ENCODE measurements around the gene DCAF11.

The DCAF11 gene

DNA sequence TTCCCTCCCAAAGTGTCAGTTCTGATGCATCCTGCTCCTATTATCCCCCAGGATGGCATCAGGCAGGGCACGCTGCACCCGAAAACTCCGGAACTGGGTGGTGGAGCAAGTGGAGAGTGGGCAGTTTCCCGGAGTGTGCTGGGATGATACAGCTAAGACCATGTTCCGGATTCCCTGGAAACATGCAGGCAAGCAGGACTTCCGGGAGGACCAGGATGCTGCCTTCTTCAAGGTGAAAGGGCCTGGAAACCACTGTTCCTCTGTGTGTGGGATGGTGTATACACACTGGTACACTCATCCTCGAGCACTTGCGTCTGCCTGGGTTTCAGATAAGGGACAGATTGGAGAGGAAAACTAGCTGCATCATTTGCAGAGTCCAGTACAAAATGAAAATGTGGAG, 47.5 kb downstream of the DCAF11 start:
- DNase-seq: no peak

DNA sequence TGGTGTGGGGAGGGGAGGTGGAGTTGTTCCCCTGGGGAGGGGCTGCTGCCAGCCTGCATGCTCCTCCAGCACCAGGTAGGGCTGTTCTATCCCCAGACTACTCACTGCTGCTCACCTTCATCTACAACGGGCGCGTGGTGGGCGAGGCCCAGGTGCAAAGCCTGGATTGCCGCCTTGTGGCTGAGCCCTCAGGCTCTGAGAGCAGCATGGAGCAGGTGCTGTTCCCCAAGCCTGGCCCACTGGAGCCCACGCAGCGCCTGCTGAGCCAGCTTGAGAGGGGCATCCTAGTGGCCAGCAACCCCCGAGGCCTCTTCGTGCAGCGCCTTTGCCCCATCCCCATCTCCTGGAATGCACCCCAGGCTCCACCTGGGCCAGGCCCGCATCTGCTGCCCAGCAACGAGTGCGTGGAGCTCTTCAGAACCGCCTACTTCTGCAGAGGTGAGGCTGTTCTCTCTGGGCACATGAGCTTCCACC, 50.0 kb downstream of the DCAF11 start:
- no peak for DNase-seq

GRCh38 chr14:24165785-24166184, 51.2 kb downstream of the DCAF11 start:
- DNase-seq: no peak

- DNase-seq: no peak
Observed at GRCh38 chr14:24167469-24168114, 53.0 kb downstream of the DCAF11 start.

DNA sequence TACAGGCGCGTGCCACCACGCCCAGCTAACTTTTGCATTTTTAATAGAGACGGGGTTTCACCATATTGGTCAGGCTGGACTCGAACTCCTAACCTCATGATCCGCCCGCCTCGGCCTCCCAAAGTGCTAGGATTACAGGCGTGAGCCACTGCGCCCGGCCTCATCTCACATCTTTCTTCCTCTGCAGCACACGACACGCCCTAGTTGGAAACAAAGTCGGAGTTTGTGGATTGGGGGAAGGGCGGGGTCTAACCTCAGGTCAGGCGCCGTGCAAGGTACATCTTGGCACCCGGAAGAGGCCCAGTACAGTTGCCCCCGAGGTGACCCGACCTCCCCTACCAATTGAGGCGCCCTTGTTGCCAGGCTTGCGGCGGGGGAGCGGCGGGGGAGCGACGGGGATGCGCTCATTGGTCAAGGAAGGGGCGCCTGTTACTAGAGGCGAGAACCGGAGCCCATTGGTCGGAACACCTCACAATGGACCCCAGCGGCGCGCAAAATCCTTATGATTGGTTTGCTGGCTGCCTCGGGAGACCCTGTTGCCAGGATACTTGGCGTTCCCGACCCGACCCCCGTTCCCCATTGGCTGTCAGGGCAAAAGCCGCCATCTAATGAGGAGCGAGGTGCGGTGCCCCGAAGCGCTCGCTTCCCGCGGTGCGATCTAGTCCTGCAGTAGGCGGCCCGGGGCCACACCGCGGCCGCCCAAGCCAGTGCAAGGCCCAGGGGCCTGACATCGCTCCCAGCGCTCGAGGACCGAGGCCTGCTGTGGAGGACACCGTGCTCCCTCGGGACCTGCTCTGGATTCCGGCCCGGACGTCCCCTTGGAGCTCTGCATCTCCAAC, 57.1 kb downstream of the DCAF11 start, which contains the start of gene REC8:
REC8 (plus strand) TSS at position 659 of the 839 bp plus-strand sequence. CDS start 473 bp downstream, outside the sequence.
- peak; percentile 97 for DNase-seq

DNA sequence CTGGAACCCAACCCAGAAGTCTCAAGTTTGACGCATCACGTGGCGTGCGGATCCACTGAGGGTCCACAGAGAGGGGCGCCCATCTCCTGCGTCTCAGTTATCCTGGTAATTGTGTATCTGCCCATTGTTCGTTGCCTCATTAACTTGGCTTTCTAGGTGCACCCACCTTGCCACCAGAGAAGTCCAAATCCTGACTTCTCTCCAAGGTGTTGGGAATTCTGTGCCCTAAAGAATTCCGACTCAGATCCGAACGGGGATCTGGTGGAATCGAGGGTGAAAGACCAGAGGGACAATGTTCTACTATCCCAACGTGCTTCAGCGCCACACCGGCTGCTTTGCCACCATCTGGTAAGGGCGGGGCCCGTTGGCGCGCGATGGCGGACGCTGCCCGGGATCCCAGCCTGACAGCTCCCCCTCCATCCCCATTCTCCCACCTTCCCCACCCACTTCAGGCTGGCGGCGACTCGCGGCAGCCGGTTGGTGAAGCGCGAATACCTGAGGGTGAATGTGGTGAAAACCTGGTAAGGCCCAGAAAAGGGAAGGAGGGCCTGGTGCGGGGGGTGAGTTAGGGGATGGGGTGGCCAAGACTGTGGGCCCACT, 57.8 kb downstream of the DCAF11 start:
- no peak for DNase-seq

DNA sequence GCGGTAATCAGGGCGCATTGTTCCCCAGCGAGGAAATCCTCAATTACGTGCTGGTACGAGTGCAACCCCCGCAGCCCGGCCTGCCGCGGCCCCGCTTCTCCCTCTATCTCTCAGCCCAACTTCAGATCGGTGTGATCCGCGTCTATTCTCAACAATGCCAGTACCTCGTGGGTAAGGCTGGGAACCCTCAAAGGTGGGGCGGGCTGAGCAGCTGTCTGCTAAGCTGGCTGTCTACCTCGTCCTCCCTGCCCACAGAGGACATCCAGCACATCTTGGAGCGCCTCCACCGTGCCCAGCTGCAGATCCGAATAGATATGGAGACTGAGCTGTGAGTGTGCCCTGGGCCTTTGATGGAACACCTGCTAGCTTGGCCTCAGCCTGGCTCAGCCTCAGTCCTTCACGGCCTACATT, 58.3 kb downstream of the DCAF11 start:
- no peak for DNase-seq

All from NCI-H187 treated with DMSO at 0.1 percent for 48 hours (cell line).